Measurements from ENCODE around the gene ATP1A1.

Gene ATP1A1

GRCh38 chr1:116352349-116352813 is 20.7 kb upstream of the ATP1A1 start:
- DNase-seq (ENCODE audit: low read depth): no peak
- no peak overlapping the region for H3K4me3 ChIP-seq (ENCODE audit: low read depth, low read length)
- TF ChIP-seq CTCF (IDR thresholded peaks at IDR 0.05; ENCODE audit: low read depth, low read length, missing control alignments): no peak

- no peak overlapping the region for H3K4me3 ChIP-seq (ENCODE audit: low read depth, low read length)
- DNase-seq (ENCODE audit: low read depth): no peak
- TF ChIP-seq CTCF (IDR thresholded peaks at IDR 0.05; ENCODE audit: low read depth, low read length, missing control alignments): no peak
Observed at GRCh38 chr1:116353155-116353554, 19.9 kb upstream of the ATP1A1 start.

GRCh38 chr1:116356067-116356466 is 17.0 kb upstream of the ATP1A1 start:
- H3K4me3 ChIP-seq (ENCODE audit: low read depth, low read length): no peak overlapping the region
- no peak for DNase-seq (ENCODE audit: low read depth)
- TF ChIP-seq CTCF (IDR thresholded peaks at IDR 0.05; ENCODE audit: low read depth, low read length, missing control alignments): no peak

GRCh38 chr1:116356673-116357072 is 16.4 kb upstream of the ATP1A1 start:
- TF ChIP-seq CTCF (IDR thresholded peaks at IDR 0.05; ENCODE audit: low read depth, low read length, missing control alignments): no peak
- DNase-seq (ENCODE audit: low read depth): no peak
- H3K4me3 ChIP-seq (ENCODE audit: low read depth, low read length): no peak overlapping the region

- TF ChIP-seq CTCF (IDR thresholded peaks at IDR 0.05; ENCODE audit: low read depth, low read length, missing control alignments): no peak
- no peak overlapping the region for H3K4me3 ChIP-seq (ENCODE audit: low read depth, low read length)
- DNase-seq (ENCODE audit: low read depth): no peak
Observed at GRCh38 chr1:116357487-116357886, 15.6 kb upstream of the ATP1A1 start.

GRCh38 chr1:116359060-116359830 is 13.8 kb upstream of the ATP1A1 start:
- no peak for TF ChIP-seq CTCF (IDR thresholded peaks at IDR 0.05; ENCODE audit: low read depth, low read length, missing control alignments)
- DNase-seq (ENCODE audit: low read depth): no peak
- no peak overlapping the region for H3K4me3 ChIP-seq (ENCODE audit: low read depth, low read length)

GRCh38 chr1:116359871-116360270 is 13.2 kb upstream of the ATP1A1 start:
- DNase-seq (ENCODE audit: low read depth): no peak
- no peak for TF ChIP-seq CTCF (IDR thresholded peaks at IDR 0.05; ENCODE audit: low read depth, low read length, missing control alignments)
- H3K4me3 ChIP-seq (ENCODE audit: low read depth, low read length): no peak overlapping the region

Data from GM12864 (cell line).